H1 (cell line): ENCODE data around the gene VPS41.

Source experiments
- CTCF ChIP-seq, 3 experiments: IDR thresholded peaks; 1 replicate in 2 of 3; 2 replicates in 1 of 3; pipeline versions ENCODE4 v1.5.1 to v1.6.1; 2011; ENCODE audit warnings: low read length in 3 of 3, mild to moderate bottlenecking in 3 of 3, inconsistent platforms in 2 of 3, low read depth in 1 of 3, moderate library complexity in 1 of 3; ENCODE audit not compliant: insufficient read depth in 1 of 3; ENCODE audit errors: control extremely low read depth in 1 of 3
- JUN ChIP-seq: IDR thresholded peaks from 2 replicates; pipeline ENCODE4 v1.6.1; 2011; ENCODE audit warnings: low read depth, mild to moderate bottlenecking, improper control_type of control experiment, low read length

- no peak for TF ChIP-seq CTCF (IDR thresholded peaks at IDR 0.05; ENCODE audit: control extremely low read depth in 1 of 3, insufficient read depth in 1 of 3, low read depth in 1 of 3, low read length in 3 of 3)
- no peak for TF ChIP-seq JUN
Measured at GRCh38 chr7:38694326-38694725, 214.7 kb downstream of the VPS41 start.
